Measurements from ENCODE around the gene PARD3. TPM values are rescaled to one million over a fixed set of nuclear protein-coding genes. Genes with fewer than 3 reads are reported as not detected.

PARD3 gene
- total RNA-seq, 4 donors from 2014 or later = 150 to 172 (median 165) TPM

- intact Hi-C loops (cut with DNase I; ENCODE audit: low total_unique reads) = no loop called here
- TF ChIP-seq CTCF (IDR thresholded peaks at IDR 0.05) (no peak), POLR2A (IDR thresholded peaks at IDR 0.05) (no peak)
- 77 to 80% methylated on average over 3 of the region's 3 CpGs for WGBS, 2 donors
- H3K4me3 ChIP-seq (ENCODE audit: low read depth, poor library complexity, severe bottlenecking) = no peak overlapping the region
- no peak for DNase-seq (ENCODE audit: low spot score in 2 of 2)
Measured at GRCh38 chr10:34809796-34810195, 5.3 kb downstream of the PARD3 start.

DNA sequence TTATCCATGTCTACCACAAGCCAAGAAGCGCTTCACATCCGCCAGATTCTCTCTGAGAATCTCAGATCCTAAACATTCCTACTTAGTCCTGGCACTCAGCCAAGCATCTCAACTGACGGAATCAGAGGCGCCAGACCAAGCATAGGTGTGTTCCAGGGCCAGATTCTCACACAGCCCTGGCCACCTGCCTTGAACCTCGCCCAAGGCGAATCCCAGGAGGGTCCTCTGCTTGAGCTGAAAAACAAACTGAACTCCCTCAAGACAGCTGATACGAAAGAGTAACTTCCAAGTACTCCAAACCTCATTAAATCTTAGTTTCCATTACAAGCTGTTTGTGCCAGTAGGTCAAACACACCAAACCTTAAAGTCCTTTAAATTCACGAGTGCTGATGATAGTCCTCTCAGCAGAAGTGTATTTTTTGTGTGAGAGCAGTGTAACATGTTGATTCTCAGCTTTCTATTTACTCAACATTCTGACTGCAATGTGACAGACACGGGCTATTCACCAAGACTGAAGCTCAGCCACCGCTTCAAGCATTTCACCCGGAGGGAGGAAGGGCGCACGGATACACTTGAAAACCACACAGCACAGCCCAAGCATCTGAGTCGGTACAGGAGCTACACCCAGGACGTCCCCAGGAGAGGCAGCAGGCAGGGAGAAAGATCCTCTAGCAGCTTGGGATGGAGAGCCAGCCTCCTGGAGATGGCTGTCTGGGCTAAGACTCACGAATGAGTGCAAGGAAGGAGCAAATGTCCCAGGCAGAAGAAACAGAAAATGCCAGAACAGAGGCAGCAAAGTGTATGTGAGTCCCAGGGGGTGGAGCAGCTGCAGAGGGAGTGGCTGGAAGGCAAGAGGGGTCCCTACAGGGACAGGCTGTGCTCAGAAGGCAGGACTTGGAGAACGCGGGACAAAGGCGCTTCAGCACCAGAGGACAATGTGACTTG lies 6.0 kb downstream of the PARD3 start:
- peak; percentile 36 to 85 for DNase-seq (ENCODE audit: low spot score in 2 of 2)
- intact Hi-C loops (cut with DNase I; ENCODE audit: low total_unique reads) = no loop called here
- no peak overlapping the region for H3K4me3 ChIP-seq (ENCODE audit: low read depth, poor library complexity, severe bottlenecking)
- TF ChIP-seq CTCF (IDR thresholded peaks at IDR 0.05) = no peak
- TF ChIP-seq POLR2A (IDR thresholded peaks at IDR 0.05) = no peak
- WGBS, 2 donors = 38 to 39% methylated on average over 19 of the region's 19 CpGs

- TF ChIP-seq CTCF (IDR thresholded peaks at IDR 0.05) = no peak
- no peak for TF ChIP-seq POLR2A (IDR thresholded peaks at IDR 0.05)
- DNase-seq (ENCODE audit: low spot score in 2 of 2) = peak in 1 of 2 donors; percentile 53
- no peak overlapping the region for H3K4me3 ChIP-seq (ENCODE audit: low read depth, poor library complexity, severe bottlenecking)
- 80 to 82% methylated on average over 4 of the region's 4 CpGs for WGBS, 2 donors
- intact Hi-C loops (cut with DNase I; ENCODE audit: low total_unique reads) = no loop called here
Measured at GRCh38 chr10:34808336-34808735, 6.8 kb downstream of the PARD3 start.

DNA sequence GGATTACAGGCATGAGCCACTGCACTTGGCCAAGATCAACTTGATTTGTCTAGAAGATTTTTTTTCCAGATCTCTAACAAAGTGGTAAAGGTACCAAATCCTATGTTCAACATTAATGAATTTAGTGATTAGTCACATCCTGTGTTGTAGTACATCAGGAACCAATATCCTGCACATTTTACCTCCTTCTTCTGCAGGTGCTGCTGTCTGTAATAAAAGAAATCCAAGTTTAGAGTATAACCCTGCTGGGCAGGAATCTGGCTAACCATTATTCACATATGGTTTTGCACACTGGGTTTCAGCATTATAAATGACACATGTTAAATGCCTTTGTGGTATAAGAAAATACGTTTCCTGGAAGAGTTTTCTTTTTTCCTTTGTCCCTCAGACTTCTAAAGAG lies 10.8 kb downstream of the PARD3 start:
- TF ChIP-seq CTCF (IDR thresholded peaks at IDR 0.05) (no peak), POLR2A (IDR thresholded peaks at IDR 0.05) (no peak)
- WGBS, 2 donors = 65 to 67% methylated on average over 1 of the region's 1 CpG
- intact Hi-C loops (cut with DNase I; ENCODE audit: low total_unique reads) = no loop called here
- DNase-seq (ENCODE audit: low spot score in 2 of 2) = no peak
- no peak overlapping the region for H3K4me3 ChIP-seq (ENCODE audit: low read depth, poor library complexity, severe bottlenecking)

- no peak for DNase-seq (ENCODE audit: low spot score in 2 of 2)
- no peak overlapping the region for H3K4me3 ChIP-seq (ENCODE audit: low read depth, poor library complexity, severe bottlenecking)
- TF ChIP-seq CTCF (IDR thresholded peaks at IDR 0.05) (no peak), POLR2A (IDR thresholded peaks at IDR 0.05) (no peak)
- 73 to 84% methylated on average over 5 of the region's 5 CpGs for WGBS, 2 donors
- intact Hi-C loops (cut with DNase I; ENCODE audit: low total_unique reads) = no loop called here
Measured at GRCh38 chr10:34802692-34803091, 12.4 kb downstream of the PARD3 start.
